SK-N-SH (cell line): ENCODE results near the gene SRSF5. TPM values are rescaled to one million over a fixed set of nuclear protein-coding genes. Genes with fewer than 3 reads are reported as not detected.
"Not testable (repeated sequence)": the region's sequence is repeated elsewhere in the genome, so short reads cannot be mapped to it uniquely, and the experiment has no call there.

Experiments
- CTCF ChIA-PET: fragments of 300-600, 350-600 bp; formaldehyde crosslinking; extraction: SDS; loops from one replicate; lab custom pipeline; 2021; lab: Yijun Ruan, JAX
- POLR2A ChIA-PET: fragments of 350-600 bp; sonication (Branson Sonifier 250); formaldehyde crosslinking; extraction: SDS; loops from one replicate; lab custom pipeline; 2020; ENCODE audit warnings: antibody characterized with exemption, inconsistent platforms; lab: Yijun Ruan, JAX
- DNase-seq: peaks from one replicate; pipeline ENCODE4 v3.0.0; 2012
- H2AFZ ChIP-seq: fragments of 200-600 bp; sonication (generic); 2 replicates; pipeline ENCODE4 v1.8.1; 2016; ENCODE audit warnings: antibody characterized with exemption, mild to moderate bottlenecking, low read depth
- H3F3A ChIP-seq: fragments of 200-600 bp; sonication (generic); replicated peaks from 2 replicates; pipeline ENCODE3; 2016; ENCODE audit warnings: antibody characterized with exemption, mild to moderate bottlenecking; ENCODE audit not compliant: insufficient read depth
- H3K27ac ChIP-seq, 2 experiments: fragments of 200-500 bp in 1 of 2; fragments of 200-600 bp in 1 of 2; sonication (Bioruptor generic) in 1 of 2; sonication (generic), shearing (Covaris generic) in 1 of 2; 2 replicates each; pipeline versions ENCODE4 v1.5.1 to v1.6.1; 2014 to 2016; ENCODE audit warnings: low read depth in 2 of 2, inconsistent platforms in 1 of 2, low read length in 1 of 2, mild to moderate bottlenecking in 1 of 2, mixed read lengths in 1 of 2
- H3K27me3 ChIP-seq: fragments of 200-600 bp; sonication (generic), shearing (Covaris generic); 2 replicates; pipeline ENCODE4 v1.6.1; 2016; ENCODE audit warnings: mixed run types; ENCODE audit not compliant: insufficient read depth
- H3K36me3 ChIP-seq, 2 experiments: fragments of 200-500 bp in 1 of 2; fragments of 200-600 bp in 1 of 2; sonication (Bioruptor generic) in 1 of 2; sonication (generic) in 1 of 2; replicated peaks in 1 of 2; 2 replicates each; pipeline versions ENCODE3 to v1.5.1; 2014 to 2016; ENCODE audit warnings: low read length in 1 of 2, mild to moderate bottlenecking in 1 of 2; ENCODE audit not compliant: insufficient read depth in 2 of 2, control insufficient read depth in 1 of 2
- H3K4me1 ChIP-seq, 2 experiments: fragments of 200-500 bp in 1 of 2; fragments of 200-600 bp in 1 of 2; sonication (Bioruptor generic) in 1 of 2; sonication (generic), shearing (Covaris generic) in 1 of 2; 2 replicates each; pipeline versions ENCODE4 v1.5.1 to v1.6.1; 2014 to 2016; ENCODE audit warnings: low read depth in 1 of 2, low read length in 1 of 2, mixed run types in 1 of 2; ENCODE audit not compliant: insufficient read depth in 2 of 2, control insufficient read depth in 1 of 2
- H3K4me2 ChIP-seq: fragments of 200-600 bp; sonication (generic), shearing (Covaris generic); 2 replicates; pipeline ENCODE4 v1.6.1; 2017; ENCODE audit warnings: mixed run types
- H3K4me3 ChIP-seq, 2 experiments: fragments of 200-500 bp in 1 of 2; fragments of 200-600 bp in 1 of 2; sonication (Bioruptor generic) in 1 of 2; sonication (generic), shearing (Covaris generic) in 1 of 2; 2 replicates each; pipeline versions ENCODE4 v1.5.1 to v1.8.1; 2014 to 2016; ENCODE audit warnings: low read depth in 2 of 2, inconsistent platforms in 1 of 2, low read length in 1 of 2, mild to moderate bottlenecking in 1 of 2, mixed read lengths in 1 of 2, moderate library complexity in 1 of 2
- H3K79me2 ChIP-seq: fragments of 200-600 bp; sonication (generic); 2 replicates; pipeline ENCODE4 v1.8.1; 2017; ENCODE audit warnings: mild to moderate bottlenecking; ENCODE audit not compliant: insufficient read depth
- H3K9ac ChIP-seq: fragments of 200-600 bp; sonication (generic); 2 replicates; pipeline ENCODE4 v1.6.1; 2017; ENCODE audit warnings: mixed run types
- H3K9me2 ChIP-seq: fragments of 200-600 bp; sonication (generic); 2 replicates; pipeline ENCODE4 v1.6.1; 2017; ENCODE audit warnings: mixed run types
- H3K9me3 ChIP-seq: fragments of 200-600 bp; sonication (generic); 2 replicates; pipeline ENCODE4 v1.6.1; 2017; ENCODE audit warnings: mixed run types, mild to moderate bottlenecking, moderate library complexity
- H4K20me1 ChIP-seq: fragments of 200-600 bp; sonication (generic); 2 replicates; pipeline ENCODE4 v1.6.1; 2017; ENCODE audit warnings: mild to moderate bottlenecking, mixed run types; ENCODE audit not compliant: insufficient read depth
- FOXJ3 ChIP-seq: sonication (generic); formaldehyde crosslinking; IDR thresholded peaks from 2 replicates; pipeline ENCODE4 v1.5.1; 2020; ENCODE audit warnings: mild to moderate bottlenecking, missing genetic modification reagents
- FOXM1 ChIP-seq: IDR thresholded peaks from 2 replicates; pipeline ENCODE4 v1.4.0; 2012; ENCODE audit warnings: low read depth, mild to moderate bottlenecking
- JUND ChIP-seq: IDR thresholded peaks from 2 replicates; pipeline ENCODE4 v1.4.0; 2012
- RAD21 ChIP-seq: IDR thresholded peaks from 2 replicates; pipeline ENCODE4 v1.6.1; 2012; ENCODE audit warnings: mild to moderate bottlenecking, low read length
- RFX5 ChIP-seq: IDR thresholded peaks from 2 replicates; pipeline ENCODE4 v1.6.1; 2012; ENCODE audit warnings: mild to moderate bottlenecking, improper control_type of control experiment, low read length
- SIN3A ChIP-seq: IDR thresholded peaks from 2 replicates; pipeline ENCODE4 v1.6.1; 2012; ENCODE audit warnings: low read depth, mild to moderate bottlenecking, low read length, moderate library complexity, borderline replicate concordance
- SMC3 ChIP-seq: IDR thresholded peaks from 2 replicates; pipeline ENCODE4 v1.6.1; 2012; ENCODE audit warnings: low read depth, low read length, improper control_type of control experiment
- TCF12 ChIP-seq: IDR thresholded peaks from 2 replicates; pipeline ENCODE4 v1.4.0; 2012
- ZBTB33 ChIP-seq: IDR thresholded peaks from 2 replicates; pipeline ENCODE4 v1.4.0; 2012; ENCODE audit warnings: low read depth, borderline replicate concordance
- WGBS: methylation state at CpG from one replicate; pipeline ENCODE4 v1.1.6; 2017; ENCODE audit warnings: low lambda C conversion rate; 5-methylcytosine and 5-hydroxymethylcytosine counted together
- polyA plus RNA-seq, 3 experiments: library from polyadenylated mRNA; depleted of rRNA; stranded (reverse); fragments of >200 nt; gene quantifications; 2 replicates each; pipeline ENCODE4 v1.2.3, GENCODE V29; 2012
- TF ChIP-seq, protein P1 (sequence below): fragments of 150-350 bp; IDR thresholded peaks from 2 replicates; pipeline ENCODE4 v1.6.1; 2017; ENCODE audit warnings: antibody characterized with exemption, low read length, low read depth, borderline replicate concordance

Gene SRSF5
- polyA plus RNA-seq, 1 of the 3 experiments (the other 2 are of a cell fraction) = 324 TPM

DNA sequence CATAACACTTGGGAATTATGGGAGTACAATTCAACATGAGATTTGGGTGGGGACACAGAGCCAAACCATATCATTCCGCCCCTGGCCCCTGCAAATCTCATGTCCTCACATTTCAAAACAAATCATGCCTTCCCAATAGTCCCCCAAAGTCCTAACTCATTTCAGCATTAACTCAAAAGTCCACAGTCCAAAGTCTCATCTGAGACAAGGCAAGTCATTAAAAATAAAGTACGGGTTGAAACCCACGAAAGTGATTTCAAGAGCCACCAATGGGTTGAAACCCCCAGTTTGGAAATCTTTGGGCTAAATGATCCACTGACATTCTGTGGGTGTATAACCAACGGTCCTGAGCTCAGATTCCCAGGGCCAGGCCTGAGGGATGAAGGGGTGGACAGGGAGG, 30.5 kb upstream of the SRSF5 start:
- H3K9ac ChIP-seq, H3K27me3 ChIP-seq, DNase-seq, H3K27ac ChIP-seq, POLR2A ChIA-PET, H3K79me2 ChIP-seq, H2AFZ ChIP-seq, H3K4me2 ChIP-seq, H3K9me3 ChIP-seq, H3K4me1 ChIP-seq, H3K4me3 ChIP-seq, H3K36me3 ChIP-seq, H3K9me2 ChIP-seq, H4K20me1 ChIP-seq, H3F3A ChIP-seq: not testable (repeated sequence)
- CTCF ChIA-PET = interaction anchor here (1.0 to 3.5 kb wide), 4 partner anchors 9 to 157 kb away, joined by 3 to 19 read pairs (median 8); no protein-coding TSS in a partner anchor
- WGBS = 53% methylated on average over 4 of the region's 4 CpGs

DNA sequence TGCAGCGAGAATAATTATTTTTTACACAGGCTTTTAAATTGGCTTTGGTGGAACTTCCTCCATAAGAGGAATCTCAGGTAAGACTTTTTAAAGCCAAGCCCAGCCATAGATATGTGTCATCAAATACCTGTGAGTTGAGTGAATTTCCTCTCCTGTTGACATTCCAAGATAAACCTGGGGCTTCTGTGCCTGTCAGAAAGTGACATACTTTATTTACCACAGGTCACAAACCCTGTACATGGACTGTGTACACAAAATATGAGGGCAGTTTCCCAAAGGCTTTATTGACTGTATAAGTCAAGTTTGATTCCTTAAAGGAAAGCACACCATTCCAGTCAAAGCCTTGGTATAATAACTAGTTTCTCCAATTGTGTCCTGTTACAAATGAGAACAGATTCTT, 25.9 kb upstream of the SRSF5 start:
- Histone ChIP-seq H3K4me2 (no peak overlapping the region), H3K27ac (no peak overlapping the region)
- TF ChIP-seq RAD21 = no peak
- TF ChIP-seq TCF12 = no peak
- TF ChIP-seq, protein P1, sequence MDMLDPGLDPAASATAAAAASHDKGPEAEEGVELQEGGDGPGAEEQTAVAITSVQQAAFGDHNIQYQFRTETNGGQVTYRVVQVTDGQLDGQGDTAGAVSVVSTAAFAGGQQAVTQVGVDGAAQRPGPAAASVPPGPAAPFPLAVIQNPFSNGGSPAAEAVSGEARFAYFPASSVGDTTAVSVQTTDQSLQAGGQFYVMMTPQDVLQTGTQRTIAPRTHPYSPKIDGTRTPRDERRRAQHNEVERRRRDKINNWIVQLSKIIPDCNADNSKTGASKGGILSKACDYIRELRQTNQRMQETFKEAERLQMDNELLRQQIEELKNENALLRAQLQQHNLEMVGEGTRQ = no peak
- TF ChIP-seq SIN3A = no peak
- TF ChIP-seq SMC3 = no peak
- no peak for TF ChIP-seq FOXJ3 (CRISPR knock-in tag)
- TF ChIP-seq FOXM1 = no peak
- no peak for TF ChIP-seq JUND
- TF ChIP-seq RFX5 = no peak
- no peak for TF ChIP-seq ZBTB33
- TF ChIP-seq, all 33 proteins: peak for 0
- ChIA-PET POLR2A (no interaction called here), CTCF (interaction anchor here (0.6 to 2.3 kb wide), 2 partner anchors 14 to 156 kb away, joined by 4 to 7 read pairs; no protein-coding TSS in a partner anchor)
- H3K79me2 ChIP-seq = no peaks in the 10 kb centered on the region
- H3K4me3 ChIP-seq = no peak overlapping the region
- H3F3A ChIP-seq = no peaks in the 10 kb centered on the region
- no peaks in the 10 kb centered on the region for H3K27me3 ChIP-seq
- no peaks in the 10 kb centered on the region for H4K20me1 ChIP-seq
- no peak overlapping the region for H3K9ac ChIP-seq
- no peak for DNase-seq
- H3K36me3 ChIP-seq = no peaks in the 10 kb centered on the region
- no peaks in the 10 kb centered on the region for H3K4me1 ChIP-seq
- H3K9me3 ChIP-seq = no peaks in the 10 kb centered on the region; the same call in none of the 2 replicates
- H2AFZ ChIP-seq = no peak overlapping the region
- 55% methylated on average over 1 of the region's 1 CpG for WGBS
- no peaks in the 10 kb centered on the region for H3K9me2 ChIP-seq
